ENCODE results near the gene CYP2A7. TPM values are rescaled to one million over a fixed set of nuclear protein-coding genes. Genes with fewer than 3 reads are reported as not detected.
"Not testable (repeated sequence)": the region's sequence is repeated elsewhere in the genome, so short reads cannot be mapped to it uniquely, and the experiment has no call there.

The CYP2A7 gene
- polyA plus RNA-seq, 1 donor: 0.04 TPM

- not testable (repeated sequence) for H3K27ac ChIP-seq (ENCODE audit: low read length); H3K4me3 ChIP-seq (ENCODE audit: low read length); H3K9me3 ChIP-seq (ENCODE audit: control insufficient read depth, low read depth, low read length); DNase-seq; H3K27me3 ChIP-seq (ENCODE audit: control insufficient read depth, insufficient read depth, low read length); H3K4me1 ChIP-seq (ENCODE audit: control insufficient read depth, insufficient read depth, low read length); H3K36me3 ChIP-seq (ENCODE audit: control insufficient read depth, insufficient read depth, low read length)
- no CpG with 5 or more reads among the region's 13 CpGs for WGBS (ENCODE audit: insufficient coverage, low lambda C conversion rate)
Measured at GRCh38 chr19:40896843-40897789, 15.1 kb upstream of the CYP2A7 start.

DNA sequence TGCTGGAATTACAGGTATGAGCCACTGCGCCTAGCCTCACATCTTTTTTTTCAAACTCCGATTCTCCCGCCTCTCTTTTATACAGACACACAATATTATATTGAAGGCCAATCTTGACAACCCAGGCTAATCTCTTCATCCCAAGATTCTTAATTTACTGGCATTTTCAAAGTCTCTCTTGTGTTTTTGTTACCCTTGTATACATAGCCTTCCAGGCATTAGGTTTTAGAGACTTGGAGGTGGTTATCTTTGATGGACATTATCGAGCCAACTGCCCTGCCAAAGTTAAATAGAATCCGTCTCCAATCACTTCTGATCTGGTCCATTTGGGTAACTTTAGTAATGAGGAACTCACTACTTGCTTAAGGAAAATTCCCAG is 14.4 kb upstream of the CYP2A7 start:
- 100% methylated on average over 3 of the region's 5 CpGs for WGBS (ENCODE audit: insufficient coverage, low lambda C conversion rate)
- no peaks in the 10 kb centered on the region for H3K4me1 ChIP-seq (ENCODE audit: control insufficient read depth, insufficient read depth, low read length)
- no peak overlapping the region for H3K4me3 ChIP-seq (ENCODE audit: low read length)
- no peaks in the 10 kb centered on the region for H3K27me3 ChIP-seq (ENCODE audit: control insufficient read depth, insufficient read depth, low read length)
- no peaks in the 10 kb centered on the region for H3K9me3 ChIP-seq (ENCODE audit: control insufficient read depth, low read depth, low read length)
- H3K27ac ChIP-seq (ENCODE audit: low read length): no peak overlapping the region
- no peaks in the 10 kb centered on the region for H3K36me3 ChIP-seq (ENCODE audit: control insufficient read depth, insufficient read depth, low read length)
- no peak for DNase-seq

- Histone ChIP-seq H3K27ac (ENCODE audit: low read length) (no peak overlapping the region), H3K9me3 (ENCODE audit: control insufficient read depth, low read depth, low read length) (no peaks in the 10 kb centered on the region), H3K27me3 (ENCODE audit: control insufficient read depth, insufficient read depth, low read length) (no peaks in the 10 kb centered on the region), H3K4me3 (ENCODE audit: low read length) (no peak overlapping the region), H3K4me1 (ENCODE audit: control insufficient read depth, insufficient read depth, low read length) (no peaks in the 10 kb centered on the region), H3K36me3 (ENCODE audit: control insufficient read depth, insufficient read depth, low read length) (no peaks in the 10 kb centered on the region)
- no peak for DNase-seq
Measured at GRCh38 chr19:40893112-40893511, 11.1 kb upstream of the CYP2A7 start.

DNA sequence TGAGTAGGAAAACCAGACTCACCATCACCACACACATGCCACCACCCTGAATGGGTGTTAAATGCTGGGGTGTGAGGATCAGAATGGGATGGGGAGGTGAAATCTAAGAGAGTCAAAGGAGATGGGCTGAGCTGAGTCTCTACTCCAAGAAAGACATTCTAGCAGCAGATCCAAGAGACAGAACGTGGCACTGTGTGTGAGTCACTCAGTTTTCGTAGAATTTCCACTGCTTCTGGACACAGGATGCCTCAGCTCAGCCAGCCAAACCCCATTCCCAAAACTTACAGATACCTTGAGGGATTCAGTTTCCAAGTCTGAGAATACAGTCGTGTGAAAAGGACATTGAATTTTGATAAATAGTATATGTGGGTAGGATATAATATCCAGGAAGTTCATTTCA is 7.3 kb upstream of the CYP2A7 start:
- Histone ChIP-seq H3K27me3 (ENCODE audit: control insufficient read depth, insufficient read depth, low read length) (no peaks in the 10 kb centered on the region), H3K27ac (ENCODE audit: low read length) (no peak overlapping the region), H3K4me3 (ENCODE audit: low read length) (no peak overlapping the region), H3K9me3 (ENCODE audit: control insufficient read depth, low read depth, low read length) (no peaks in the 10 kb centered on the region), H3K36me3 (ENCODE audit: control insufficient read depth, insufficient read depth, low read length) (no peaks in the 10 kb centered on the region), H3K4me1 (ENCODE audit: control insufficient read depth, insufficient read depth, low read length) (peaks cover 1% of the 10 kb centered on the region)
- DNase-seq: no peak
- WGBS (ENCODE audit: insufficient coverage, low lambda C conversion rate): no CpG with 5 or more reads among the region's 3 CpGs

GRCh38 chr19:40888191-40888590 is 6.2 kb upstream of the CYP2A7 start:
- Histone ChIP-seq H3K36me3 (ENCODE audit: control insufficient read depth, insufficient read depth, low read length) (no peaks in the 10 kb centered on the region), H3K4me3 (ENCODE audit: low read length) (no peak overlapping the region), H3K27me3 (ENCODE audit: control insufficient read depth, insufficient read depth, low read length) (no peaks in the 10 kb centered on the region), H3K27ac (ENCODE audit: low read length) (no peak overlapping the region), H3K4me1 (ENCODE audit: control insufficient read depth, insufficient read depth, low read length) (peaks cover 3% of the 10 kb centered on the region), H3K9me3 (ENCODE audit: control insufficient read depth, low read depth, low read length) (no peaks in the 10 kb centered on the region)
- 91% methylated on average over 4 of the region's 4 CpGs for WGBS (ENCODE audit: insufficient coverage, low lambda C conversion rate)
- DNase-seq: no peak

DNA sequence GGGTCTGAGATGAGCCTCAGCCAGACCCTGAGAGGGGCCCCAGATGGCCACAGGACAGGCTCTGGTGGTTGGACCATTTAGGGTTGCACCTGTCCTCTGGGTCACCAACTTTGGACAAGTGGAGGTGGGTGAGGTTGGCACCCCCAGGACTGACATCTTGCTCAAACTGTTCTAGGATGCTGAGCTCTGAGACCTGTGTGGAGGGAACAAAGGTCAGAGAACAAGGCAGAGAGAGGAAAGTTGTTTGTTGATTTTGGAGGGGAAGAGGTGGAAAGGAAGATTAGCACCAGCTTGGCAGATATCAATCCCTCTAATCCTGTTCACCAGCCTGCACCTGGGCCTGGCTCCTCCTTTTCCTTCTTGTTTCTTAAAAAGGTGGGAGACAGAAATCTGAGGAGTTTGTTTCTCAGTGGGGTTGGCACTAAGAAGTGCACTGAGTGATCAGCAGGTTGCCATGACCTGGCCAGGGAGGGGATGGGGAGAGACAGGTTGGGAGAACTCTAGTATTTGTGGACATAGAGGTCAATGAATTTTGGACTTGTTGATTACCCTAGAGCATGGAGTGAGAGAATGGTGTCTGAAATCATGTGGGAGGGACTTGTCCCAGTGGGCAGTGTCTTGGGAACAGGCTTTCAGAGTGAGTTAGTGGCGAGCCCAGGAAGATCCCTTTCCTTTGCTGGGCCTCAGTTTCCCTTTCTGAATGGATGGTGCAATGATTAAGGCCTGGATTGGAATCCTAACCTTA is 2.3 kb upstream of the CYP2A7 start:
- not testable (repeated sequence) for H3K9me3 ChIP-seq (ENCODE audit: control insufficient read depth, low read depth, low read length); H3K27me3 ChIP-seq (ENCODE audit: control insufficient read depth, insufficient read depth, low read length); H3K36me3 ChIP-seq (ENCODE audit: control insufficient read depth, insufficient read depth, low read length); H3K4me1 ChIP-seq (ENCODE audit: control insufficient read depth, insufficient read depth, low read length); H3K27ac ChIP-seq (ENCODE audit: low read length); H3K4me3 ChIP-seq (ENCODE audit: low read length)
- no CpG with 5 or more reads among the region's 1 CpG for WGBS (ENCODE audit: insufficient coverage, low lambda C conversion rate)
- DNase-seq: peak in 1 of 2 donors; percentile 17

DNA sequence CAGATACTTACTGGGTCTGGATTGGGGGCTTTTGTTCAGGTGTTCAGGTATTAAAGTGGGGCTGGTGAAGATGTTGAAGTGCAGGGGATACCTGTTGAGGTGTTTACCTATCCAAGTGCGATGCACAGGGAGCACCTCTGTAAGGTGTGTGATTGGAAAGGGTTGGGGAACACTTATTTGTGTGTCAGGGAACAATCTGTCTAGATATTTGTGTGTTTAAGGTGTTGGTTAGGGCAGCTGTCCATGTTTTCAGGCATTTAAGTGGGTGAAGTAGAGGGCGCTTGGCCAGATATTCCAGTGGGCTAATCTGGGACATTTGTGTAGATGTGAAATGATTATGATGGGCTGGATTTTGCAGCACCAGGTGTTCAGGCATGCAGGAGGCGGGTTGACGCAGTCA is 2.7 kb downstream of the CYP2A7 start:
- not testable (repeated sequence) for H3K4me1 ChIP-seq (ENCODE audit: control insufficient read depth, insufficient read depth, low read length); H3K4me3 ChIP-seq (ENCODE audit: low read length); H3K9me3 ChIP-seq (ENCODE audit: control insufficient read depth, low read depth, low read length); H3K27ac ChIP-seq (ENCODE audit: low read length); H3K36me3 ChIP-seq (ENCODE audit: control insufficient read depth, insufficient read depth, low read length); DNase-seq; H3K27me3 ChIP-seq (ENCODE audit: control insufficient read depth, insufficient read depth, low read length)
- WGBS (ENCODE audit: insufficient coverage, low lambda C conversion rate): no CpG with 5 or more reads among the region's 4 CpGs

DNA sequence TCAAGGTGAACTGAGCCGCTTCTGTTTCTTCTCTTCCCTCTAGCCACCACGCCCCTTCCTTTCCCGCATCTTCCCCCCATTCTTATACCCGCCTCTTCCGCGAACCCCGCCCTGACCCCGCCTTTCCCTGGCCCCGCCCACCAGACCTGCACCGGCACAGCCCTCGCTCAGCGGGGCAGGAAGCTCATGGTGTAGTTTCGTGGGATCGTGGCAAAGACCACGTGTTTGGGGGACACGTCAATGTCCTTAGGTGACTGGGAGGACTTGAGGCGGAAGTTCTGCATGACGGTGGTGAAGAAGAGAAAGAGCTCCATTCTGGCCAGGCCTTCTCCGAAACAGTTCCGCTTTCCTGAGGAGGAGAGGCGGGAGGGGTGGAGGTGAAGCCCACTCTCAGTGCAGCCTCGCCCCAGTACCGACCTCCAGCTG is 6.5 kb downstream of the CYP2A7 start:
- peak overlapping the region; percentile 16 for H3K4me3 ChIP-seq (ENCODE audit: low read length)
- WGBS (ENCODE audit: insufficient coverage, low lambda C conversion rate): no CpG with 5 or more reads among the region's 23 CpGs
- H3K4me1 ChIP-seq (ENCODE audit: control insufficient read depth, insufficient read depth, low read length); H3K27ac ChIP-seq (ENCODE audit: low read length); H3K27me3 ChIP-seq (ENCODE audit: control insufficient read depth, insufficient read depth, low read length); H3K36me3 ChIP-seq (ENCODE audit: control insufficient read depth, insufficient read depth, low read length); H3K9me3 ChIP-seq (ENCODE audit: control insufficient read depth, low read depth, low read length): not testable (repeated sequence)
- peak; percentile 72 to 88 for DNase-seq

- WGBS (ENCODE audit: insufficient coverage, low lambda C conversion rate): no CpG with 5 or more reads among the region's 4 CpGs
- H3K9me3 ChIP-seq (ENCODE audit: control insufficient read depth, low read depth, low read length); H3K27me3 ChIP-seq (ENCODE audit: control insufficient read depth, insufficient read depth, low read length); H3K36me3 ChIP-seq (ENCODE audit: control insufficient read depth, insufficient read depth, low read length); H3K4me3 ChIP-seq (ENCODE audit: low read length); DNase-seq; H3K27ac ChIP-seq (ENCODE audit: low read length); H3K4me1 ChIP-seq (ENCODE audit: control insufficient read depth, insufficient read depth, low read length): not testable (repeated sequence)
Measured at GRCh38 chr19:40874874-40875273, 7.2 kb downstream of the CYP2A7 start.

GRCh38 chr19:40873873-40874272 is 8.2 kb downstream of the CYP2A7 start:
- H3K9me3 ChIP-seq (ENCODE audit: control insufficient read depth, low read depth, low read length); H3K27me3 ChIP-seq (ENCODE audit: control insufficient read depth, insufficient read depth, low read length); DNase-seq; H3K36me3 ChIP-seq (ENCODE audit: control insufficient read depth, insufficient read depth, low read length); H3K4me3 ChIP-seq (ENCODE audit: low read length); H3K27ac ChIP-seq (ENCODE audit: low read length); H3K4me1 ChIP-seq (ENCODE audit: control insufficient read depth, insufficient read depth, low read length): not testable (repeated sequence)
- WGBS (ENCODE audit: insufficient coverage, low lambda C conversion rate): 100% methylated on average over 1 of the region's 2 CpGs

Measured in large intestine (tissue), 3 donors.